ENCODE data around the gene PHC1.

- TF ChIP-seq, protein P1, sequence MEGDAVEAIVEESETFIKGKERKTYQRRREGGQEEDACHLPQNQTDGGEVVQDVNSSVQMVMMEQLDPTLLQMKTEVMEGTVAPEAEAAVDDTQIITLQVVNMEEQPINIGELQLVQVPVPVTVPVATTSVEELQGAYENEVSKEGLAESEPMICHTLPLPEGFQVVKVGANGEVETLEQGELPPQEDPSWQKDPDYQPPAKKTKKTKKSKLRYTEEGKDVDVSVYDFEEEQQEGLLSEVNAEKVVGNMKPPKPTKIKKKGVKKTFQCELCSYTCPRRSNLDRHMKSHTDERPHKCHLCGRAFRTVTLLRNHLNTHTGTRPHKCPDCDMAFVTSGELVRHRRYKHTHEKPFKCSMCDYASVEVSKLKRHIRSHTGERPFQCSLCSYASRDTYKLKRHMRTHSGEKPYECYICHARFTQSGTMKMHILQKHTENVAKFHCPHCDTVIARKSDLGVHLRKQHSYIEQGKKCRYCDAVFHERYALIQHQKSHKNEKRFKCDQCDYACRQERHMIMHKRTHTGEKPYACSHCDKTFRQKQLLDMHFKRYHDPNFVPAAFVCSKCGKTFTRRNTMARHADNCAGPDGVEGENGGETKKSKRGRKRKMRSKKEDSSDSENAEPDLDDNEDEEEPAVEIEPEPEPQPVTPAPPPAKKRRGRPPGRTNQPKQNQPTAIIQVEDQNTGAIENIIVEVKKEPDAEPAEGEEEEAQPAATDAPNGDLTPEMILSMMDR (IDR thresholded peaks at IDR 0.05) = no peak
- TF ChIP-seq POLR2A (IDR thresholded peaks at IDR 0.05) = no peak
These were observed 3.4 kb downstream of the PHC1 start for GRCh38 chr12:8917751-8918150.

Measured in body of pancreas (tissue), 4 donors.